Testis (tissue), 2 donors: ENCODE results near the gene GDPD3.

Experiments used
- CTCF ChIP-seq, 3 experiments: fragments of 450-650 bp in 2 of 3; fragments of 200-600 bp in 1 of 3; sonication (generic) in 1 of 3; IDR thresholded peaks; one replicate each; pipeline ENCODE4 v1.5.1; 2016 to 2019; ENCODE audit warnings: antibody characterized with exemption in 3 of 3, mild to moderate bottlenecking in 2 of 3, moderate library complexity in 1 of 3
- POLR2A ChIP-seq: fragments of 450-650 bp; IDR thresholded peaks from one replicate; pipeline ENCODE4 v1.6.1; 2017; ENCODE audit warnings: antibody characterized with exemption, mild to moderate bottlenecking, moderate library complexity

GRCh38 chr16:30104492-30104891 is 8.8 kb downstream of the GDPD3 start:
- no peak for TF ChIP-seq CTCF (IDR thresholded peaks at IDR 0.05)
- no peak for TF ChIP-seq POLR2A
